GM12878 (cell line): ENCODE data around the gene SMPX. TPM values are rescaled to one million over a fixed set of nuclear protein-coding genes. Genes with fewer than 3 reads are reported as not detected.

Experiments
- ATAC-seq: fragments of 200-7000 bp; cut with Tn5 transposase; 3 replicates; pipeline ENCODE4 v1.9.1; 2020; ENCODE audit warnings: mild to moderate bottlenecking, moderate library complexity
- BruUV-seq: library from RNA; stranded (reverse); fragments of 400-500 nt; replicated peaks from 2 replicates; lab custom pipeline; 2021; lab: Mats Ljungman, UMichigan
- CTCF ChIA-PET: fragments of 300-600 bp; sonication (Branson Sonifier 250); formaldehyde crosslinking; extraction: SDS; loops from one replicate; lab custom pipeline; 2021; ENCODE audit warnings: inconsistent platforms; lab: Yijun Ruan, JAX
- POLR2A ChIA-PET: fragments of 350-600 bp; formaldehyde crosslinking; extraction: SDS; loops from one replicate; lab custom pipeline; 2021; ENCODE audit warnings: inconsistent platforms; lab: Charles Lee
- RAD21 ChIA-PET: fragments of 300-600 bp; sonication (Branson Sonifier 250); formaldehyde crosslinking; loops from one replicate; lab custom pipeline; 2023; ENCODE audit warnings: antibody characterized with exemption; ENCODE audit not compliant: unreplicated experiment; lab: Charles Lee
- SMC1A ChIA-PET: fragments of 300-600 bp; sonication (Branson Sonifier 250); formaldehyde crosslinking; loops from one replicate; lab custom pipeline; 2023; ENCODE audit not compliant: unreplicated experiment, uncharacterized antibody; lab: Charles Lee
- DNase-seq: peaks from one replicate; pipeline ENCODE4 v3.0.0-alpha.2; 2011; ENCODE audit warnings: low read depth, low spot score
- FAIRE-seq: peaks from 3 replicates; lab custom pipeline; 2011; peaks lifted over from hg19 to GRCh38; lab: Jason Lieb, UNC
- H2AFZ ChIP-seq: 2 replicates; pipeline ENCODE4 v1.6.0; 2011; ENCODE audit warnings: low read depth, low read length, control low read depth; ENCODE audit not compliant: control insufficient read depth
- H3K27ac ChIP-seq: 2 replicates; pipeline ENCODE4 v1.5.1; 2011; ENCODE audit warnings: control low read depth; ENCODE audit not compliant: control insufficient read depth, insufficient read depth
- H3K27me3 ChIP-seq, 2 experiments: replicated peaks in 1 of 2; 2 replicates each; pipeline versions ENCODE4 v1.6.0 to v1.6.1; 2011; ENCODE audit warnings: low read length in 1 of 2; ENCODE audit not compliant: control insufficient read depth in 2 of 2, insufficient read depth in 2 of 2
- H3K36me3 ChIP-seq, 2 experiments: 2 replicates each; pipeline ENCODE4 v1.5.1; 2011; ENCODE audit warnings: low read length in 1 of 2; ENCODE audit not compliant: control insufficient read depth in 2 of 2, insufficient read depth in 2 of 2
- H3K4me1 ChIP-seq: 2 replicates; pipeline ENCODE4 v1.6.1; 2011; ENCODE audit warnings: mild to moderate bottlenecking, low read length, moderate library complexity, mixed read lengths; ENCODE audit not compliant: control insufficient read depth, insufficient read depth
- H3K4me2 ChIP-seq: 2 replicates; pipeline ENCODE4 v1.6.0; 2011; ENCODE audit warnings: control low read depth; ENCODE audit not compliant: control insufficient read depth, insufficient read depth
- H3K4me3 ChIP-seq: fragments of 200-600 bp; sonication (generic); 2 replicates; pipeline ENCODE4 v1.5.1; 2016
- H3K79me2 ChIP-seq: 2 replicates; pipeline ENCODE4 v1.6.0; 2011; ENCODE audit warnings: low read length; ENCODE audit not compliant: control insufficient read depth, insufficient read depth
- H3K9ac ChIP-seq: 2 replicates; pipeline ENCODE4 v1.8.0; 2011; ENCODE audit warnings: low read length, control low read depth, mixed read lengths; ENCODE audit not compliant: control insufficient read depth, insufficient read depth
- H3K9me3 ChIP-seq: replicated peaks from 3 replicates; pipeline ENCODE4 v1.5.1; 2011; ENCODE audit warnings: mild to moderate bottlenecking, low read length; ENCODE audit not compliant: control insufficient read depth, insufficient read depth
- H4K20me1 ChIP-seq: 2 replicates; pipeline ENCODE4 v1.6.0; 2011; ENCODE audit not compliant: control insufficient read depth, insufficient read depth
- CBX3 ChIP-seq: fragments of 200-600 bp; sonication (generic); IDR thresholded peaks from 2 replicates; pipeline ENCODE4 v1.6.1; 2016; ENCODE audit warnings: low read depth, borderline replicate concordance
- FOXM1 ChIP-seq: IDR thresholded peaks from 2 replicates; pipeline ENCODE4 v1.6.1; 2012; ENCODE audit warnings: low read depth, mild to moderate bottlenecking, inconsistent platforms, low read length, moderate library complexity
- KAT2A ChIP-seq: conservative IDR thresholded peaks from 2 replicates; pipeline ENCODE4 v1.6.1; 2011; ENCODE audit warnings: low read depth, low read length; ENCODE audit not compliant: control insufficient read depth
- RAD21 ChIP-seq: IDR thresholded peaks from 2 replicates; pipeline ENCODE4 v1.6.1; 2011; ENCODE audit warnings: mild to moderate bottlenecking, low read depth, low read length, moderate library complexity; ENCODE audit not compliant: insufficient read depth
- SPI1 ChIP-seq: IDR thresholded peaks from 2 replicates; pipeline ENCODE4 v1.6.1; 2011; ENCODE audit warnings: low read depth, mild to moderate bottlenecking, low read length, moderate library complexity, borderline replicate concordance; ENCODE audit not compliant: insufficient read depth
- STAT3 ChIP-seq: IDR thresholded peaks from 2 replicates; pipeline ENCODE4 v1.6.1; 2011; ENCODE audit warnings: low read depth, low read length, improper control_type of control experiment
- TCF3 ChIP-seq: IDR thresholded peaks from 2 replicates; pipeline ENCODE4 v1.6.1; 2012; ENCODE audit warnings: low read depth, mild to moderate bottlenecking, low read length, borderline replicate concordance; ENCODE audit not compliant: insufficient read depth
- WGBS: methylation state at CpG from one replicate; pipeline ENCODE4 v1.1.6; 2016; ENCODE audit warnings: low lambda C conversion rate; ENCODE audit not compliant: insufficient replicate concordance, insufficient coverage; ENCODE audit errors: missing lambda C conversion rate; 5-methylcytosine and 5-hydroxymethylcytosine counted together
- in situ Hi-C: fragments of 300-500 bp; cut with MboI; formaldehyde crosslinking; loops from 9 replicates; pipeline ENCODE4 v1.14.3; 2018; ENCODE audit warnings: mixed read lengths
- intact Hi-C: fragments of 100-400 bp; cut with micrococcal nuclease; formaldehyde crosslinking; loops from one replicate; pipeline ENCODE4 v1.14.2; 2022; ENCODE audit not compliant: unreplicated experiment
- polyA plus RNA-seq, 11 experiments: library from polyadenylated mRNA; depleted of rRNA in 4 of 11; unstranded in 6 of 11; stranded (reverse) in 5 of 11; fragments of >200 nt; fragmentation: Nextera tagmentation in 4 of 11; fragmentation: Illumina TruSeq in 1 of 11; extraction: Ambion mirVana in 4 of 11; extraction: Trizol in 1 of 11; gene quantifications; 1 replicate in 1 of 11; 2 replicates in 10 of 11; pipeline versions ENCODE4 v1.2.1 to v1.2.3, GENCODE V29; 2011 to 2016; ENCODE audit warnings: inconsistent platforms in 2 of 11, missing spikeins in 2 of 11, low read depth in 1 of 11
- total RNA-seq, 4 experiments: library from RNA; depleted of rRNA in 3 of 4; stranded (reverse); fragments of >200 nt in 3 of 4; fragmentation: Illumina TruSeq in 1 of 4; extraction: Trizol in 1 of 4; gene quantifications; 2 replicates each; pipeline versions ENCODE4 v1.2.1 to v1.2.3, GENCODE V29; 2013 to 2021
- TF ChIP-seq, protein P1 (sequence below): IDR thresholded peaks from 2 replicates; pipeline ENCODE4 v1.6.1; 2012; ENCODE audit warnings: low read depth, low read length, improper control_type of control experiment
- TF ChIP-seq, protein P2 (sequence below): fragments of 450-650 bp; IDR thresholded peaks from 2 replicates; pipeline ENCODE4 v1.6.1; 2016; ENCODE audit warnings: mild to moderate bottlenecking

SMPX gene
- total and polyA plus RNA-seq, 10 of the 15 experiments (the other 5 are each of a cell fraction or from before 2014, with no cell fraction given) = 0.08 to 0.09 TPM; not detected in 8

DNA sequence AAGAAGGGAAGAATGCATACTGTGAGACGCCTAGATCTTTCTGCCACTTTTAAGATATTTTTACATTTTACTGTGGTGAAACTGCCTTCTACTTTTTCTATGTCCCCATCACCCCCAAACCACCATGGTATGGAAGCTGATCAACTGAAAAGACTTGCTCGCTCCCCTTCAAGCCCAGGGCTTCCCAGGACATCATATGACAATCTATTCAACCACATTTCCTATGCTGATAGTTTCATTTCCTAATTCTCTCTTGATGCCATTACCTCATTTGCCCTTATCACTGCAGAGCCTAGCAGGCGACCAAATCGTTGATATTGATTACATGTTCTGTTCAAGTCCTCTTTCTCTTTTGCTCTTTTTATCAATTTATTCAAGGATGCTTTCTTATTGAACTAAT lies 59.6 kb downstream of the SMPX start:
- in situ Hi-C loops (no loop called here), intact Hi-C loops (no loop called here)
- no peaks in the 10 kb centered on the region for H3K9me3 ChIP-seq
- H3K27me3 ChIP-seq = no peaks in the 10 kb centered on the region
- H3K27ac ChIP-seq = no peak overlapping the region
- no peak for TF ChIP-seq CBX3
- no peak for TF ChIP-seq TCF3
- TF ChIP-seq FOXM1 = no peak
- no peak for TF ChIP-seq KAT2A
- 0 out of 2 replicates have a peak, but pooled peaks have one; percentile 12 for TF ChIP-seq SPI1
- TF ChIP-seq, protein P1, sequence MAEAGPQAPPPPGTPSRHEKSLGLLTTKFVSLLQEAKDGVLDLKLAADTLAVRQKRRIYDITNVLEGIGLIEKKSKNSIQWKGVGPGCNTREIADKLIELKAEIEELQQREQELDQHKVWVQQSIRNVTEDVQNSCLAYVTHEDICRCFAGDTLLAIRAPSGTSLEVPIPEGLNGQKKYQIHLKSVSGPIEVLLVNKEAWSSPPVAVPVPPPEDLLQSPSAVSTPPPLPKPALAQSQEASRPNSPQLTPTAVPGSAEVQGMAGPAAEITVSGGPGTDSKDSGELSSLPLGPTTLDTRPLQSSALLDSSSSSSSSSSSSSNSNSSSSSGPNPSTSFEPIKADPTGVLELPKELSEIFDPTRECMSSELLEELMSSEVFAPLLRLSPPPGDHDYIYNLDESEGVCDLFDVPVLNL = no peak
- TF ChIP-seq, protein P2, sequence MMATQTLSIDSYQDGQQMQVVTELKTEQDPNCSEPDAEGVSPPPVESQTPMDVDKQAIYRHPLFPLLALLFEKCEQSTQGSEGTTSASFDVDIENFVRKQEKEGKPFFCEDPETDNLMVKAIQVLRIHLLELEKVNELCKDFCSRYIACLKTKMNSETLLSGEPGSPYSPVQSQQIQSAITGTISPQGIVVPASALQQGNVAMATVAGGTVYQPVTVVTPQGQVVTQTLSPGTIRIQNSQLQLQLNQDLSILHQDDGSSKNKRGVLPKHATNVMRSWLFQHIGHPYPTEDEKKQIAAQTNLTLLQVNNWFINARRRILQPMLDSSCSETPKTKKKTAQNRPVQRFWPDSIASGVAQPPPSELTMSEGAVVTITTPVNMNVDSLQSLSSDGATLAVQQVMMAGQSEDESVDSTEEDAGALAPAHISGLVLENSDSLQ = no peak
- TF ChIP-seq RAD21 = no peak
- TF ChIP-seq STAT3 = no peak
- no TSS peak for BruUV-seq
- H3K4me3 ChIP-seq = no peak overlapping the region
- ChIA-PET POLR2A (no interaction called here), CTCF (no interaction called here), RAD21 (no interaction called here), SMC1A (no interaction called here)
- H3K36me3 ChIP-seq = no peaks in the 10 kb centered on the region
- no peak for DNase-seq
- no peaks in the 10 kb centered on the region for H3K79me2 ChIP-seq
- no peak overlapping the region for H2AFZ ChIP-seq
- H3K4me2 ChIP-seq = no peak overlapping the region
- no peaks in the 10 kb centered on the region for H4K20me1 ChIP-seq
- no peaks in the 10 kb centered on the region for H3K4me1 ChIP-seq
- WGBS = 0% methylated on average over 4 of the region's 4 CpGs
- no peak overlapping the region for H3K9ac ChIP-seq
- FAIRE-seq = no peak
- ATAC-seq = no peak
